Panc1 (cell line): Measurements from ENCODE around the gene UBR2. TPM values are rescaled to one million over a fixed set of nuclear protein-coding genes. Genes with fewer than 3 reads are reported as not detected.

Experiments
- ATAC-seq: fragments of 200-7000 bp; cut with Tn5 transposase; 2 replicates; pipeline ENCODE4 v1.9.1; 2020; ENCODE audit warnings: mild to moderate bottlenecking, moderate library complexity
- BruUV-seq: library from RNA; stranded (reverse); fragments of 400-500 nt; replicated peaks from 2 replicates; lab custom pipeline; 2021; lab: Mats Ljungman, UMichigan
- CTCF ChIA-PET: fragments of 300-600 bp; sonication (Branson Sonifier 250); formaldehyde crosslinking; loops from one replicate; lab custom pipeline; 2022; ENCODE audit warnings: antibody characterized with exemption; lab: Charles Lee
- POLR2A ChIA-PET: fragments of 300-600 bp; sonication (Branson Sonifier 250); formaldehyde crosslinking; loops from one replicate; lab custom pipeline; 2022; ENCODE audit warnings: antibody characterized with exemption; lab: Charles Lee
- DNase-seq: peaks from one replicate; pipeline ENCODE4 v3.0.0-alpha.2; 2010; ENCODE audit warnings: low read depth, low spot score
- H3K27ac ChIP-seq: 2 replicates; pipeline ENCODE4 v1.5.1; 2011; ENCODE audit warnings: mild to moderate bottlenecking, low read length, inconsistent platforms
- H3K27me3 ChIP-seq: fragments of 200-500 bp; sonication (Bioruptor generic); 2 replicates; pipeline ENCODE4 v1.6.0; 2014; ENCODE audit warnings: low read length, inconsistent platforms; ENCODE audit not compliant: control insufficient read depth, insufficient read depth
- H3K36me3 ChIP-seq: fragments of 200-500 bp; sonication (Bioruptor generic); 2 replicates; pipeline ENCODE4 v1.5.1; 2014; ENCODE audit warnings: inconsistent platforms, mild to moderate bottlenecking, low read length, moderate library complexity; ENCODE audit not compliant: control insufficient read depth, insufficient read depth
- H3K4me1 ChIP-seq: 2 replicates; pipeline ENCODE4 v1.5.1; 2011; ENCODE audit warnings: inconsistent platforms, mild to moderate bottlenecking, low read length, moderate library complexity; ENCODE audit not compliant: control insufficient read depth, insufficient read depth
- H3K4me3 ChIP-seq, 2 experiments: 2 replicates each; pipeline ENCODE4 v1.5.1; 2011 to 2012; ENCODE audit warnings: low read depth in 2 of 2, low read length in 2 of 2, mild to moderate bottlenecking in 2 of 2, inconsistent platforms in 1 of 2, moderate library complexity in 1 of 2
- H3K9me3 ChIP-seq: fragments of 200-500 bp; sonication (Bioruptor generic); 2 replicates; pipeline ENCODE4 v1.5.1; 2014; ENCODE audit warnings: low read depth, mild to moderate bottlenecking, inconsistent platforms, low read length, moderate library complexity; ENCODE audit not compliant: control insufficient read depth, insufficient read depth
- POLR2AphosphoS5 ChIP-seq: IDR thresholded peaks from 2 replicates; pipeline ENCODE4 v1.6.1; 2012; ENCODE audit warnings: mild to moderate bottlenecking, low read depth, low read length, moderate library complexity
- REST ChIP-seq, 2 experiments: IDR thresholded peaks; 2 replicates each; pipeline ENCODE4 v1.6.1; 2011 to 2012; ENCODE audit warnings: low read depth in 2 of 2, control low read depth in 1 of 2, low read length in 1 of 2, mild to moderate bottlenecking in 1 of 2, moderate library complexity in 1 of 2; ENCODE audit not compliant: insufficient read depth in 1 of 2
- SIN3A ChIP-seq: IDR thresholded peaks from 2 replicates; pipeline ENCODE4 v1.6.1; 2012; ENCODE audit warnings: low read depth, mild to moderate bottlenecking, low read length, moderate library complexity, borderline replicate concordance; ENCODE audit not compliant: insufficient read depth
- TCF7L2 ChIP-seq: IDR thresholded peaks from 2 replicates; pipeline ENCODE4 v1.6.1; 2011; ENCODE audit warnings: mild to moderate bottlenecking, low read depth, low read length, inconsistent platforms
- in situ Hi-C: cut with HindIII; loops from 2 replicates; pipeline ENCODE4 v1.10.0; 2016; ENCODE audit warnings: low sequenced_read_pairs, low pct_unique_long_range_greater_than_20kb
- intact Hi-C: fragments of 100-400 bp; cut with micrococcal nuclease; formaldehyde crosslinking; loops from one replicate; pipeline ENCODE4 v1.10.0; 2022; ENCODE audit not compliant: unreplicated experiment
- total RNA-seq: library from RNA; stranded (reverse); gene quantifications from one replicate; pipeline ENCODE4 v1.2.1, GENCODE V29; 2021; ENCODE audit not compliant: unreplicated experiment
- TF ChIP-seq, protein P1 (sequence below): fragments of 450-650 bp; IDR thresholded peaks from 2 replicates; pipeline ENCODE4 v1.5.1; 2017; ENCODE audit warnings: mild to moderate bottlenecking

Gene UBR2
- total RNA-seq, 1 experiment from 2014 or later, result 19.1 TPM

GRCh38 chr6:42642794-42643193 is 79.0 kb downstream of the UBR2 start:
- CTCF ChIA-PET, result no interaction called here

DNA sequence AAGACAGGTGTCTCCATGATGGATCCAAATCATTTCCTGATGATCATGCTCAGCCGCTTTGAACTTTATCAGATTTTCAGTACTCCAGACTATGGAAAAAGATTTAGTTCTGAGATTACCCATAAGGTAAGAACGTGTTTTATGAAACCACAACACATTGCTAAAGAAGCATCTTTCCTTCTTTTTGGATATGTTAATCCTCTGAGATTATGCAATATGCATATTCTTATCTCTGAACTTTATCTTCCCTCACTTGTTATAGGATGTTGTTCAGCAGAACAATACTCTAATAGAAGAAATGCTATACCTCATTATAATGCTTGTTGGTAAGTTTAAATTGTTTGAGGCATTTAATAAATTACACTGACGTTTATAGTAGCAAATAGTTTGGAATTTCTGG is 80.4 kb downstream of the UBR2 start:
- intact Hi-C loops, result no loop called here
- TF ChIP-seq, protein P1, sequence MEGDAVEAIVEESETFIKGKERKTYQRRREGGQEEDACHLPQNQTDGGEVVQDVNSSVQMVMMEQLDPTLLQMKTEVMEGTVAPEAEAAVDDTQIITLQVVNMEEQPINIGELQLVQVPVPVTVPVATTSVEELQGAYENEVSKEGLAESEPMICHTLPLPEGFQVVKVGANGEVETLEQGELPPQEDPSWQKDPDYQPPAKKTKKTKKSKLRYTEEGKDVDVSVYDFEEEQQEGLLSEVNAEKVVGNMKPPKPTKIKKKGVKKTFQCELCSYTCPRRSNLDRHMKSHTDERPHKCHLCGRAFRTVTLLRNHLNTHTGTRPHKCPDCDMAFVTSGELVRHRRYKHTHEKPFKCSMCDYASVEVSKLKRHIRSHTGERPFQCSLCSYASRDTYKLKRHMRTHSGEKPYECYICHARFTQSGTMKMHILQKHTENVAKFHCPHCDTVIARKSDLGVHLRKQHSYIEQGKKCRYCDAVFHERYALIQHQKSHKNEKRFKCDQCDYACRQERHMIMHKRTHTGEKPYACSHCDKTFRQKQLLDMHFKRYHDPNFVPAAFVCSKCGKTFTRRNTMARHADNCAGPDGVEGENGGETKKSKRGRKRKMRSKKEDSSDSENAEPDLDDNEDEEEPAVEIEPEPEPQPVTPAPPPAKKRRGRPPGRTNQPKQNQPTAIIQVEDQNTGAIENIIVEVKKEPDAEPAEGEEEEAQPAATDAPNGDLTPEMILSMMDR, result no peak
- TF ChIP-seq TCF7L2 (no peak), REST (IDR thresholded peaks at IDR 0.05; ENCODE audit: insufficient read depth in 1 of 2, low read depth in 2 of 2, low read length in 1 of 2) (no peak), POLR2AphosphoS5 (no peak), SIN3A (no peak)

More at GRCh38 chr6:42642794-42643193, 79.0 kb downstream of the UBR2 start:
- no peak for ATAC-seq
- H3K9me3 ChIP-seq, result no peaks in the 10 kb centered on the region
- H3K27me3 ChIP-seq, result no peaks in the 10 kb centered on the region
- no TSS peak for BruUV-seq
- POLR2A ChIA-PET, result no interaction called here
- H3K4me1 ChIP-seq, result no peaks in the 10 kb centered on the region
- in situ Hi-C loops, result no loop called here
- DNase-seq, result no peak
- H3K36me3 ChIP-seq, result peaks cover 25% of the 10 kb centered on the region
- no peak overlapping the region for H3K4me3 ChIP-seq
- H3K27ac ChIP-seq, result no peak overlapping the region
- TF ChIP-seq REST (IDR thresholded peaks at IDR 0.05; ENCODE audit: insufficient read depth in 1 of 2, low read depth in 2 of 2, low read length in 1 of 2) (no peak), TCF7L2 (no peak), POLR2AphosphoS5 (no peak), SIN3A (no peak)
- TF ChIP-seq, protein P1, result no peak
- intact Hi-C loops, result no loop called here

More for the DNA sequence above, 80.4 kb downstream of the UBR2 start:
- no peaks in the 10 kb centered on the region for H3K9me3 ChIP-seq
- ATAC-seq, result no peak
- no peaks in the 10 kb centered on the region for H3K27me3 ChIP-seq
- H3K27ac ChIP-seq, result no peak overlapping the region
- no peaks in the 10 kb centered on the region for H3K4me1 ChIP-seq
- in situ Hi-C loops, result no loop called here
- no peak overlapping the region for H3K4me3 ChIP-seq
- no peak for DNase-seq
- H3K36me3 ChIP-seq, result peaks cover 29% of the 10 kb centered on the region
- BruUV-seq, result no TSS peak
- ChIA-PET CTCF (no interaction called here), POLR2A (no interaction called here)
